ENCODE results near the gene DMD. TPM values are rescaled to one million over a fixed set of nuclear protein-coding genes. Genes with fewer than 3 reads are reported as not detected.
"Not testable (repeated sequence)": the region's sequence is repeated elsewhere in the genome, so short reads cannot be mapped to it uniquely, and the experiment has no call there.

The DMD gene
- total RNA-seq, 1 donor from 2014 or later = 30.6 TPM

DNA sequence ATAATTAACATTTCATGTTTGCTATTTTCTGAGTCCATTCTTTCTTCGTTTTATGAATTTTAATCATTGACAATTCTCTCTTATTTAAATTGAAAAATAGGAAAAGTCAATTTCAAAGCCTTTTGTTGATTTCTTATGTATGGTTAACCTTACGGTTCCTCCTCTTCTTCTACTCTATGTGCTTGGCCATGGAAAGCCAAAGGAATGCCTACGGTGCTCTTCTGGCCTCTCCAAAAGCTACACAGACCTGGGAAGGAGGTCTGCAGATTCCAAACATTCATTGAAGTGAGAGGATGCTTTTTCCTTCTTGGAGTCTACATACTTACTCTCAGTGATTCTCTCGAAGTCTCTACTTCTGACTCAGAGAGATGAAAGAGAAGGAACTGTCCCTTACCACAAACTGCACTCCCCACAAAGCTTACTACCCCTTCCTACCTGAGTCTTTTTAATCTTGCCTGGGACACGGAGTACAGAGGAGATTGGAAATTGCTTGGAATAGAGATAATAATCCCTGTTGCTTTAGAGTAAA is 1276.4 kb downstream of the DMD start:
- no peaks in the 10 kb centered on the region for H3K27me3 ChIP-seq
- peaks cover 2% of the 10 kb centered on the region for H3K9me3 Mint-ChIP-seq
- H3K27me3 Mint-ChIP-seq (ENCODE audit: insufficient read depth, low read depth) = no peaks in the 10 kb centered on the region
- no peak overlapping the region for H3K4me2 ChIP-seq
- H3K9me3 ChIP-seq (ENCODE audit: low read depth) = no peaks in the 10 kb centered on the region
- H3K4me3 Mint-ChIP-seq = no peak overlapping the region
- peak overlapping the region; percentile 12 for H2AFZ ChIP-seq (replicated peaks)
- H3K4me1 Mint-ChIP-seq = peaks cover 14% of the 10 kb centered on the region
- H3K27ac ChIP-seq = no peak overlapping the region
- H3K9ac ChIP-seq = no peak overlapping the region
- no peaks in the 10 kb centered on the region for H4K20me1 ChIP-seq (ENCODE audit: low read depth)
- H3K4me1 ChIP-seq = no peaks in the 10 kb centered on the region
- H3K36me3 ChIP-seq = no peaks in the 10 kb centered on the region
- H3K27ac Mint-ChIP-seq = no peak overlapping the region
- no peaks in the 10 kb centered on the region for H3K36me3 Mint-ChIP-seq
- no peak for TF ChIP-seq EZH2phosphoT487 (IDR thresholded peaks at IDR 0.05)
- TF ChIP-seq, protein P1, sequence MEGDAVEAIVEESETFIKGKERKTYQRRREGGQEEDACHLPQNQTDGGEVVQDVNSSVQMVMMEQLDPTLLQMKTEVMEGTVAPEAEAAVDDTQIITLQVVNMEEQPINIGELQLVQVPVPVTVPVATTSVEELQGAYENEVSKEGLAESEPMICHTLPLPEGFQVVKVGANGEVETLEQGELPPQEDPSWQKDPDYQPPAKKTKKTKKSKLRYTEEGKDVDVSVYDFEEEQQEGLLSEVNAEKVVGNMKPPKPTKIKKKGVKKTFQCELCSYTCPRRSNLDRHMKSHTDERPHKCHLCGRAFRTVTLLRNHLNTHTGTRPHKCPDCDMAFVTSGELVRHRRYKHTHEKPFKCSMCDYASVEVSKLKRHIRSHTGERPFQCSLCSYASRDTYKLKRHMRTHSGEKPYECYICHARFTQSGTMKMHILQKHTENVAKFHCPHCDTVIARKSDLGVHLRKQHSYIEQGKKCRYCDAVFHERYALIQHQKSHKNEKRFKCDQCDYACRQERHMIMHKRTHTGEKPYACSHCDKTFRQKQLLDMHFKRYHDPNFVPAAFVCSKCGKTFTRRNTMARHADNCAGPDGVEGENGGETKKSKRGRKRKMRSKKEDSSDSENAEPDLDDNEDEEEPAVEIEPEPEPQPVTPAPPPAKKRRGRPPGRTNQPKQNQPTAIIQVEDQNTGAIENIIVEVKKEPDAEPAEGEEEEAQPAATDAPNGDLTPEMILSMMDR (IDR thresholded peaks at IDR 0.05) = no peak
- no peak for TF ChIP-seq EZH2 (IDR thresholded peaks at IDR 0.05)
- no peak overlapping the region for H3K4me3 ChIP-seq
- no peaks in the 10 kb centered on the region for H3K79me2 ChIP-seq (ENCODE audit: low read depth)
- no peaks in the 10 kb centered on the region for H3F3A ChIP-seq (ENCODE audit: low read depth)
- no peak for DNase-seq (ENCODE audit: low spot score)

DNA sequence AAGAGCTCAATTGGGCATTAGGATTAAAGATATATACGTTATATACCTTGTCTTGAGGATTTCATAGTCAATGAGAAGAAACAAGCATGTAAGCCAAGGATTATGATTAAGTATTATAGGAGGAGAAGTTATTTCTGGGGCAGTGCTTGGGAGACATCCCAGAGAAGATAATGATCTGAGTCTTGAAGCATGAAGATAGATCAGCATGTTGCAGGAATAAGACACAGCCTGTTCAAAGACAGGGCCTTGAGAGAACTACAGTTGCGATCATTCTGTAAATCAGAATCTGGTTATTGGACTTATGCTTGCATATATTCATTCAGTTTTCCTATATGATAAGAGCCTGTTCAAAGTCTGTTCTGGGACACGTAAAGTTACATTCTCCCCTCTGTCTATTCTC is 1277.3 kb downstream of the DMD start:
- no peaks in the 10 kb centered on the region for H4K20me1 ChIP-seq (ENCODE audit: low read depth)
- peaks cover 14% of the 10 kb centered on the region for H3K4me1 Mint-ChIP-seq
- no peaks in the 10 kb centered on the region for H3K27me3 Mint-ChIP-seq (ENCODE audit: insufficient read depth, low read depth)
- H3K27ac ChIP-seq = no peak overlapping the region
- H3K4me2 ChIP-seq = no peak overlapping the region
- H3K9me3 Mint-ChIP-seq = peaks cover 2% of the 10 kb centered on the region
- no peaks in the 10 kb centered on the region for H3K9me3 ChIP-seq (ENCODE audit: low read depth)
- no peaks in the 10 kb centered on the region for H3F3A ChIP-seq (ENCODE audit: low read depth)
- H3K79me2 ChIP-seq (ENCODE audit: low read depth) = no peaks in the 10 kb centered on the region
- H2AFZ ChIP-seq (replicated peaks) = no peak overlapping the region
- no peak overlapping the region for H3K4me3 Mint-ChIP-seq
- H3K9ac ChIP-seq = no peak overlapping the region
- no peak for DNase-seq (ENCODE audit: low spot score)
- no peaks in the 10 kb centered on the region for H3K36me3 ChIP-seq
- H3K4me1 ChIP-seq = no peaks in the 10 kb centered on the region
- H3K27ac Mint-ChIP-seq = no peak overlapping the region
- H3K36me3 Mint-ChIP-seq = peaks cover 5% of the 10 kb centered on the region
- no peak overlapping the region for H3K4me3 ChIP-seq
- no peaks in the 10 kb centered on the region for H3K27me3 ChIP-seq
- TF ChIP-seq EZH2 (IDR thresholded peaks at IDR 0.05) (no peak), EZH2phosphoT487 (IDR thresholded peaks at IDR 0.05) (no peak)
- TF ChIP-seq, protein P1 (IDR thresholded peaks at IDR 0.05) = no peak

DNA sequence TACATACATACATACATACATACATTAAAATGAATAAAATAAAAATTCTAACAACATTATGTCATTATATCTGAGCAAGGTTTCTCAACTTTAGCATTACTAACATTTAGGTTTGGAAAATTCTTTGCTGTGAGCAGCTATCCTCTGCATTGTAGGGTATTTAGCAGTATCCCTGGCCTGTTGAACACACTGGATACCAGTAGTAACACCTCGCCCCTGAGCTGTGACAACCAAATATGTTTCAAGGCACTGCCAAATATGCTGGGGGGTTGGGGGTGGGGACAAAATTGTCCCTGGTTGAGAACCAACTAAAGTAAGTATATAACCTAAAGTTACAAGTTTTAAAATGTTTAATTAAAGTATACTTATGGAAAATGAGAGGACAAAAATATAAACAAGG is 1278.6 kb downstream of the DMD start:
- no peak overlapping the region for H2AFZ ChIP-seq (replicated peaks)
- TF ChIP-seq EZH2phosphoT487 (IDR thresholded peaks at IDR 0.05) = no peak
- TF ChIP-seq, protein P1 (IDR thresholded peaks at IDR 0.05) = no peak
- no peak for TF ChIP-seq EZH2 (IDR thresholded peaks at IDR 0.05)
- no peaks in the 10 kb centered on the region for H3K9me3 ChIP-seq (ENCODE audit: low read depth)
- no peaks in the 10 kb centered on the region for H3K36me3 ChIP-seq
- peaks cover 4% of the 10 kb centered on the region for H3K9me3 Mint-ChIP-seq
- H4K20me1 ChIP-seq (ENCODE audit: low read depth) = no peaks in the 10 kb centered on the region
- H3K27ac ChIP-seq = no peak overlapping the region
- H3K4me3 ChIP-seq = no peak overlapping the region
- H3K79me2 ChIP-seq (ENCODE audit: low read depth) = no peaks in the 10 kb centered on the region
- H3K27me3 ChIP-seq = no peaks in the 10 kb centered on the region
- H3K4me3 Mint-ChIP-seq = no peak overlapping the region
- peaks cover 10% of the 10 kb centered on the region for H3K36me3 Mint-ChIP-seq
- no peak overlapping the region for H3K27ac Mint-ChIP-seq
- DNase-seq (ENCODE audit: low spot score) = no peak
- H3F3A ChIP-seq (ENCODE audit: low read depth) = no peaks in the 10 kb centered on the region
- H3K4me2 ChIP-seq = no peak overlapping the region
- H3K27me3 Mint-ChIP-seq (ENCODE audit: insufficient read depth, low read depth) = no peaks in the 10 kb centered on the region
- peaks cover 14% of the 10 kb centered on the region for H3K4me1 Mint-ChIP-seq
- H3K9ac ChIP-seq = no peak overlapping the region
- no peaks in the 10 kb centered on the region for H3K4me1 ChIP-seq

DNA sequence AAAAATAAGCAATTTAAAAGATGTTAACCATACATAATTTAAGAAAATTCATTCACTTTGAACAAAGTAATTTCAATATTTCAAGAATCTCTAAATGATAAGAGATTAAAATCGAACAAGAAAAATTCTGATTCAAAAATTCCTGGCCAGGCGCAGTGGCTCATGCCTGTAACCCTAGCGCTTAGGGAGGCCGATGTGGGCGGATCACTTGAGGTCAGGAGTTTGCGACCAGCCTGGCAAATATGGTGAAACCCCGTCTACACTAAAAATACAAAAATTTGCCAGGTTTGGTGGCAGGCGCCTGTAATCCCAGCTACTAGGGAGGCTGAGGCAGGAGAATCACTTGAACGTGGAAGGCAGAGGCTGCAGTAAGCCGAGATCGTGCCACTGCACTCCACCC is 1279.0 kb downstream of the DMD start:
- H3K4me2 ChIP-seq; H3K27ac ChIP-seq; H3K27me3 Mint-ChIP-seq (ENCODE audit: insufficient read depth, low read depth); H3K4me1 ChIP-seq; H3K4me3 Mint-ChIP-seq; H2AFZ ChIP-seq (replicated peaks); H3K4me3 ChIP-seq; H3K9ac ChIP-seq; H3K79me2 ChIP-seq (ENCODE audit: low read depth); H4K20me1 ChIP-seq (ENCODE audit: low read depth); H3K27me3 ChIP-seq; DNase-seq (ENCODE audit: low spot score); H3K9me3 ChIP-seq (ENCODE audit: low read depth); H3K36me3 Mint-ChIP-seq; H3K9me3 Mint-ChIP-seq; H3F3A ChIP-seq (ENCODE audit: low read depth); H3K27ac Mint-ChIP-seq; H3K36me3 ChIP-seq: not testable (repeated sequence)
- H3K4me1 Mint-ChIP-seq = peaks cover 14% of the 10 kb centered on the region

Data from neural progenitor cell (in vitro differentiated cells).